CD4-positive, alpha-beta memory T cell (primary cell): Measurements from ENCODE around the gene TAF8. TPM values are rescaled to one million over a fixed set of nuclear protein-coding genes. Genes with fewer than 3 reads are reported as not detected.

ENCODE experiments used
- CTCF ChIA-PET: fragments of 350-600 bp; sonication (Branson Sonifier 250); formaldehyde crosslinking; loops from one replicate; lab custom pipeline; 2021; ENCODE audit warnings: inconsistent platforms; ENCODE audit not compliant: partially characterized antibody; lab: Charles Lee
- POLR2A ChIA-PET: fragments of 350-600 bp; sonication (Branson Sonifier 250); formaldehyde crosslinking; loops from one replicate; lab custom pipeline; 2021; ENCODE audit not compliant: partially characterized antibody; lab: Charles Lee
- DNase-seq, 5 donors: peaks; one replicate each; pipeline versions ENCODE4 v3.0.0 to v3.0.0-alpha.2; 2020 to 2022; ENCODE audit warnings: mixed read lengths in 1 of 5
- H3K27ac ChIP-seq: one replicate; pipeline ENCODE4 v1.7.0; 2013; ENCODE audit warnings: low read depth, low read length
- H3K27me3 ChIP-seq: 2 replicates; pipeline ENCODE4 v1.7.0; 2013; ENCODE audit warnings: mild to moderate bottlenecking, low read length, moderate library complexity; ENCODE audit not compliant: insufficient read depth
- H3K36me3 ChIP-seq: 2 replicates; pipeline ENCODE4 v1.7.0; 2013; ENCODE audit warnings: mild to moderate bottlenecking, low read length, moderate library complexity; ENCODE audit not compliant: insufficient read depth
- H3K4me1 ChIP-seq: 2 replicates; pipeline ENCODE4 v1.7.0; 2013; ENCODE audit warnings: mild to moderate bottlenecking, low read length, moderate library complexity; ENCODE audit not compliant: insufficient read depth
- H3K4me3 ChIP-seq, 2 donors: one replicate each; pipeline ENCODE4 v1.7.0; 2013; ENCODE audit warnings: low read length in 2 of 2, mild to moderate bottlenecking in 1 of 2
- H3K9me3 ChIP-seq, 2 donors: one replicate each; pipeline ENCODE4 v1.7.0; 2013; ENCODE audit warnings: low read length in 2 of 2, control low read depth in 1 of 2; ENCODE audit not compliant: control insufficient read depth in 1 of 2
- H3K27ac Mint-ChIP-seq, 7 donors: one replicate each; pipeline ENCODE4 v1.8.0; 2020 to 2021; ENCODE audit warnings: mixed read lengths in 7 of 7, mild to moderate bottlenecking in 6 of 7, inconsistent platforms in 3 of 7, moderate library complexity in 3 of 7
- H3K27me3 Mint-ChIP-seq, 2 donors: one replicate each; pipeline ENCODE4 v1.8.0; 2020 to 2021; ENCODE audit warnings: mixed read lengths in 2 of 2
- H3K36me3 Mint-ChIP-seq, 2 donors: one replicate each; pipeline ENCODE4 v1.8.0; 2020 to 2021; ENCODE audit warnings: mixed read lengths in 2 of 2, inconsistent platforms in 1 of 2, mild to moderate bottlenecking in 1 of 2
- H3K4me1 Mint-ChIP-seq, 4 donors: one replicate each; pipeline ENCODE4 v1.8.0; 2020 to 2021; ENCODE audit warnings: mixed read lengths in 4 of 4, mild to moderate bottlenecking in 1 of 4
- H3K4me3 Mint-ChIP-seq, 8 donors: one replicate each; pipeline ENCODE4 v1.8.0; 2020 to 2021; ENCODE audit warnings: mixed read lengths in 8 of 8, mild to moderate bottlenecking in 7 of 8, moderate library complexity in 6 of 8, inconsistent platforms in 3 of 8
- H3K9me3 Mint-ChIP-seq, 8 donors: one replicate each; pipeline ENCODE4 v1.8.0; 2020 to 2021; ENCODE audit warnings: mixed read lengths in 8 of 8, mild to moderate bottlenecking in 5 of 8, inconsistent platforms in 3 of 8, moderate library complexity in 1 of 8
- intact Hi-C: fragments of 100-400 bp; cut with micrococcal nuclease; formaldehyde crosslinking; loops from one replicate; pipeline ENCODE4 v1.15.1; 2023
- polyA plus RNA-seq, 2 donors: library from polyadenylated mRNA; unstranded; fragments of 300-500 nt; fragmentation: Illumina TruSeq; gene quantifications; one replicate each; pipeline ENCODE4 v1.2.3, GENCODE V29; 2021
- total RNA-seq, 2 experiments: library from RNA; stranded (reverse); gene quantifications; one replicate each; pipeline ENCODE4 v1.2.3, GENCODE V29; 2021

TAF8 gene
- total and polyA plus RNA-seq, 4 experiments from 2014 or later: 10.3 to 40.9 (median 29.2) TPM

DNA sequence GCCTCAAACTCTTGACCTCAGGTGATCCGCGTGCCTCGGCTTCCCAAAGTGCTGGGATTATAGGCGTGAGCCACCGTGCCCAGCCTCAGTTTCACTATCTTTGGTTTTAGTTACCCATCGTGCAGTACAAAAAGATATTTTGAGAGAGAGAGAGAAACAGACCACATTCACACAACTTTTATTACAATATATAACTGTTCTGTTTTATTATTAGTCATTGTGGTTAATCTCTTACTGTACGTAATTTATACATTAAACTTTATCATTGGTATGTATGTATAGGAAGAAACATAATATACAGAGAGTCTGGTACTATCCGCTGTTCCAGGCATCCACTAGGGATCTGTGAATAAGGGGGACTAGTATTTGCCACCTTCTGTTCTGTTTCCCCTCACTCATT, 29.4 kb upstream of the TAF8 start:
- Histone ChIP-seq H3K27me3 (no peaks in the 10 kb centered on the region), H3K36me3 (peaks cover 9% of the 10 kb centered on the region), H3K9me3 (no peaks in the 10 kb centered on the region), H3K4me3 (no peak overlapping the region), H3K4me1 (peaks cover 83% of the 10 kb centered on the region), H3K27ac (peak overlapping the region; percentile 65)
- Mint-ChIP-seq H3K36me3 (peaks cover 19 to 50% of the 10 kb centered on the region in 2 donors), H3K9me3 (no peaks in the 10 kb centered on the region), H3K4me1 (peaks cover 58 to 80% (median 64%) of the 10 kb centered on the region in 4 donors), H3K27me3 (no peaks in the 10 kb centered on the region), H3K4me3 (peak overlapping the region in 7 of 8 donors; percentile 82 to 92 (median 86)), H3K27ac (peak overlapping the region; percentile 91 to 98 (median 95))
- DNase-seq: no peak
- POLR2A ChIA-PET: interaction anchor here (2.2 to 2.9 kb wide), 3 partner anchors 8 to 24 kb away, joined by 8 to 27 read pairs (median 14); no protein-coding TSS in a partner anchor
- intact Hi-C loops: loop anchor here (5.0 kb wide), 1 partner anchor 84 kb away; no protein-coding TSS in a partner anchor
- CTCF ChIA-PET: interaction anchor here (1.5 to 2.1 kb wide), 3 partner anchors 19 to 82 kb away, joined by 3 to 12 read pairs (median 4); partner anchors contain the start of gene CCND3

DNA sequence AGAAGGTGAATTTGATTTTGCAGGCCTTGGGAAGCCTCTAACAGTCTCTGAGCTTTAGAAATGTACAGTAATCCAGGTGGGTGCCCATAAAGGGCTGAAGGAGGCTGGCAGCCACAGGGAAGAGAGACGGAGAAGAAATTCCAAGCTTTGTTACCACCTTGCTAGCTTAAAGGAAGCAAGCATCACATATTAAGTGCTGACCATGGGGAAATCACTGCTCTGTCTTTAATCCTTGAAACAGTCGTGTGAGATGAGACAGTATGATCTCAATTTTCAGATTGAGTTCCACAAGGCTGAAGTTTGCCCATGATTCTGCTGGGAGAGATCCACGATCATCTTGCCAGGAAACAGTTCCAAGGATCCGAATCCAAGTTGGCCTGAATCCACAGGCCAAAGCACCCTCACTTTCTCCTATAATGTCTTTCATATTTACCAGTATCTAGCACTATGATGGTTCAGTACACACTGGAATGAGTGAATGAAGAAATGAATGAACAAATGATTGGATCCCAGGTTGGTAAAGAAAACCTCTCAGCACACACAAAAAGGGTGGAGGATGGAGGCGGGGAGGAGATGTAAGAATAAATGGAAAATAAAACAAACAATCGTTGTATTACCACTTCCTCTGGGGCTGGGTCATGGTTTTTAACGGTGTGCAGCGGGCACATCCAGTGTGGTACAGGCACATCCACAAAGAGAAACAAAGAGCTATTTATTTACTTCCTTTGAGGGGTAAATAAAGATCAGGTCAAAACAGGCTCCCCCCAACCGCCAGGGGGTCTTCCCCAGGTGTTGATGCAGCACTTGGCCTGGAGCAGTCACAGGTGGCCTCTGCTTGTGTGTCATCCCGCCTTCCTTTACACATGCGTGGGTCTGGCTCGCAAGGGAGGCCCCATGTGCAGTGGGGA, 28.2 kb upstream of the TAF8 start:
- Histone ChIP-seq H3K27ac (peak overlapping the region; percentile 65), H3K4me1 (peaks cover 83% of the 10 kb centered on the region), H3K36me3 (peaks cover 14% of the 10 kb centered on the region), H3K27me3 (no peaks in the 10 kb centered on the region), H3K4me3 (peak overlapping the region in 1 of 2 donors; percentile 47), H3K9me3 (no peaks in the 10 kb centered on the region)
- POLR2A ChIA-PET: interaction anchor here (0.6 to 2.9 kb wide), 15 partner anchors 9 to 100 kb away, joined by 4 to 27 read pairs (median 7); partner anchors contain the start of genes BYSL, MED20 and TAF8
- H3K4me1 Mint-ChIP-seq: peaks cover 60 to 80% (median 66%) of the 10 kb centered on the region in 4 donors
- DNase-seq: peak; percentile 73 to 93 (median 81)
- H3K27me3 Mint-ChIP-seq: no peaks in the 10 kb centered on the region
- CTCF ChIA-PET: interaction anchor here (0.6 to 2.1 kb wide), 10 partner anchors 12 to 236 kb away, joined by 3 to 12 read pairs (median 4); partner anchors contain the start of genes BYSL, CCND3 and MED20
- peak overlapping the region; percentile 91 to 98 (median 95) for H3K27ac Mint-ChIP-seq
- peak overlapping the region; percentile 75 to 92 (median 85) for H3K4me3 Mint-ChIP-seq
- peaks cover 29 to 51% of the 10 kb centered on the region in 2 donors for H3K36me3 Mint-ChIP-seq
- H3K9me3 Mint-ChIP-seq: no peaks in the 10 kb centered on the region
- intact Hi-C loops: loop anchor here (1.0 to 5.0 kb wide), 3 partner anchors 15 to 85 kb away; no protein-coding TSS in a partner anchor

DNA sequence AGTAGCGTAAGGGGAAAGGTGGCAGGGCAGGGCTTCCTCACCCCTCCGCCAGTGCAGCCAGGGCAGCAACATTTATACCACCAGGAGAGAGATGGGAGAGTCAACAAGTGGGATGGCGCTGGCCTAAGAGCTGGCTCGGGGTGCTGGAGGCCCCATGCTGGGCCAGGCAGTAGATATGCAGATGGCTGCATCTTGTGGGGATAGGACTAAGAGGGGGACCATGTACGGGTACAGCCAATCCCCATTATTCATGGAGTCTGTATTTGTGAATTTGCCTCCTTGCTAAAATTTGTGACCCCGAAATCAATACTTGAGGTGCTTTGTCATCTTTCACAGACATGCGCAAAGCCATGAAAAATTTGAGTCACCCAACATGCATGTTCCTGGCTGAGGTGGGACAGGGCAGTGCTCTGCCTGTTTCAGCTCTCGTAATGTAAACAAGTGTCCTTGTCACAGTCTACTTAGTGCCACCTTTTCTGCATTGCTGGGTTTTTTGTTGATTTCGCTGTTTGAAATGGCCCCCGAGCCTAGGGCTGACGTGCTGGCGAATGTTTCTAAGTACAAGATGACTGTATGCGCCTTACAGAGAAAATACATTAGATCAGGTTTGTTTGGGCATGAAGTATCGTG, 27.5 kb upstream of the TAF8 start:
- H3K36me3 Mint-ChIP-seq: peaks cover 32 to 51% of the 10 kb centered on the region in 2 donors
- intact Hi-C loops: loop anchor here (1.0 to 5.0 kb wide), 3 partner anchors 16 to 86 kb away; no protein-coding TSS in a partner anchor
- H3K9me3 Mint-ChIP-seq: peaks cover 0 to 2% (median 0%) of the 10 kb centered on the region in 8 donors
- ChIA-PET POLR2A (interaction anchor here (0.6 to 2.9 kb wide), 14 partner anchors 8 to 101 kb away, joined by 4 to 27 read pairs (median 8); partner anchors contain the start of genes BYSL, MED20 and TAF8), CTCF (interaction anchor here (1.0 to 2.1 kb wide), 5 partner anchors 17 to 237 kb away, joined by 3 to 12 read pairs (median 7); no protein-coding TSS in a partner anchor)
- peak overlapping the region; percentile 65 for H3K27ac ChIP-seq
- H3K4me1 Mint-ChIP-seq: peaks cover 58 to 82% (median 66%) of the 10 kb centered on the region in 4 donors
- peak overlapping the region; percentile 75 to 92 (median 85) for H3K4me3 Mint-ChIP-seq
- H3K36me3 ChIP-seq: peaks cover 14% of the 10 kb centered on the region
- peaks cover 85% of the 10 kb centered on the region for H3K4me1 ChIP-seq
- peak overlapping the region in 1 of 2 donors; percentile 47 for H3K4me3 ChIP-seq
- no peak for DNase-seq
- H3K9me3 ChIP-seq: no peaks in the 10 kb centered on the region
- H3K27me3 Mint-ChIP-seq: no peaks in the 10 kb centered on the region
- H3K27me3 ChIP-seq: no peaks in the 10 kb centered on the region
- H3K27ac Mint-ChIP-seq: peak overlapping the region; percentile 91 to 98 (median 95)

DNA sequence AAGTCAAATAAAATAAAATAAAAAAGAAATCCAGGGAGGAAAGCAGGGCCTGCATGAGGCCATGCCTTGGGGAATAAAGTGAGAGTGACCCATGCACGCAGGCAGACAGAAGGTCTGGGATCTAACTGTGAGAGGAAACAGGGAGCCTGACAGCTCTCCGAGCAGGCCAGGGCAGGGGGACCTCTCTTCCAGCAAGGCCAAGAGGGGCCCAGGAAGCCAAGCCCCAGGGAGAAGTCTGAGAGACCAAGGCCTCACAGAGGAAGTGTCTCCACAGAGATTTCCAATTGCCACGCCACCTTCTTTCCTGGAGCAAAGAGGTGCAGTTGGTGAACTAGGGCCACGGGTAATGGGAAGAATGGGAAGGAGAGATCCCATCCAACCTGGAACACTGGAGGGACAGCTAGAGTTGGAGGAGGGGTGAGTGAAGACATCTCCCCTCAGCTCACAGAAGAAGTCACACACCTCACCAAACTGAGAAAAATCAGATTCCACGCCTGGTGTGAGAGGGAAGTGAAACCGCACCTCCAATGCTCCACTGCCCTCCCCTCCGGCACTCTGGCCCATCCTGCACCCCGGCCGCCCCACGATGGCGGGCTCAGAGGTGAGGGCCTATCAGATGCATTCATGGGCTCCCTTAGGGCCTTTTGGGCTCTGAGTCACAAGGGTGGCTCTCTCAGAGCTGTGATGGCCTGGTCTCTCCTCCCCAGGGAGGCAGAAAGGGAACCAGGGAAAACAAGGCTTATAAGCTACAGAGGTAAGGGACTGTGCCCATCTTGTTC, 25.1 kb upstream of the TAF8 start:
- H3K4me3 ChIP-seq: no peak overlapping the region
- peaks cover 100% of the 10 kb centered on the region for H3K4me1 ChIP-seq
- CTCF ChIA-PET: interaction anchor here (1.3 to 1.9 kb wide), 2 partner anchors 19 to 104 kb away, joined by 3 to 8 read pairs; partner anchors contain the start of gene MED20
- intact Hi-C loops: no loop called here
- Mint-ChIP-seq H3K9me3 (peaks cover 0 to 5% (median 0%) of the 10 kb centered on the region in 8 donors), H3K4me3 (peak overlapping the region in 7 of 8 donors; percentile 12 to 65 (median 23)), H3K36me3 (peaks cover 38 to 67% of the 10 kb centered on the region in 2 donors), H3K27me3 (no peaks in the 10 kb centered on the region), H3K27ac (peak overlapping the region; percentile 83 to 95 (median 90)), H3K4me1 (peaks cover 72 to 97% (median 85%) of the 10 kb centered on the region in 4 donors)
- POLR2A ChIA-PET: interaction anchor here (0.9 to 2.8 kb wide), 3 partner anchors 9 to 21 kb away, joined by 3 to 11 read pairs (median 3); no protein-coding TSS in a partner anchor
- peak overlapping the region; percentile 39 for H3K27ac ChIP-seq
- peaks cover 14% of the 10 kb centered on the region for H3K36me3 ChIP-seq
- no peaks in the 10 kb centered on the region for H3K9me3 ChIP-seq
- no peak for DNase-seq
- no peaks in the 10 kb centered on the region for H3K27me3 ChIP-seq

DNA sequence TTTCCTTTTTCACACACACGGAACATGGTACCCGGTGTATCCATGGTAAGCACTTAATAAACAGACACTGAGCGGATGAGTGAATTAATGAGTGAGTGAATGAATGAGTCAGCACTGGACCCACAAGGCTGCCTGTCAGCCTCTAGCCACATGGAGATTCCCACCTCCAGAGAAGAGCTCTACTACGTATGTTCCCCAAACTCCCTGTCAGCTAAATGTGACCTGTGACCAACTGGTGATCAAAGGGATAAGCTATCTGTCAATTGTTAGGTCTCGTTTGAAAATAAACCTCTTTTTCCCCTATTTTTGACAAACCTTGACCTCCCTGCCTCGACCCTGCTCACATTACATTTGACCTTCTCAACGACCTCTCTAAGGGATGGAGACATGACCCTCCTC, 24.5 kb upstream of the TAF8 start:
- peaks cover 16% of the 10 kb centered on the region for H3K36me3 ChIP-seq
- Mint-ChIP-seq H3K27ac (peak overlapping the region; percentile 82 to 95 (median 90)), H3K9me3 (peaks cover 0 to 5% (median 0%) of the 10 kb centered on the region in 8 donors), H3K4me3 (peak overlapping the region in 7 of 8 donors; percentile 12 to 65 (median 23)), H3K4me1 (peaks cover 72 to 97% (median 85%) of the 10 kb centered on the region in 4 donors), H3K27me3 (no peaks in the 10 kb centered on the region), H3K36me3 (peaks cover 36 to 68% of the 10 kb centered on the region in 2 donors)
- peaks cover 100% of the 10 kb centered on the region for H3K4me1 ChIP-seq
- intact Hi-C loops: no loop called here
- no peaks in the 10 kb centered on the region for H3K9me3 ChIP-seq
- ChIA-PET POLR2A (interaction anchor here (0.6 to 2.8 kb wide), 6 partner anchors 10 to 20 kb away, joined by 3 to 11 read pairs (median 3); no protein-coding TSS in a partner anchor), CTCF (interaction anchor here (1.3 to 1.9 kb wide), 2 partner anchors 18 to 105 kb away, joined by 3 to 8 read pairs; partner anchors contain the start of gene MED20)
- DNase-seq: no peak
- no peaks in the 10 kb centered on the region for H3K27me3 ChIP-seq
- H3K4me3 ChIP-seq: no peak overlapping the region
- H3K27ac ChIP-seq: peak overlapping the region; percentile 39

DNA sequence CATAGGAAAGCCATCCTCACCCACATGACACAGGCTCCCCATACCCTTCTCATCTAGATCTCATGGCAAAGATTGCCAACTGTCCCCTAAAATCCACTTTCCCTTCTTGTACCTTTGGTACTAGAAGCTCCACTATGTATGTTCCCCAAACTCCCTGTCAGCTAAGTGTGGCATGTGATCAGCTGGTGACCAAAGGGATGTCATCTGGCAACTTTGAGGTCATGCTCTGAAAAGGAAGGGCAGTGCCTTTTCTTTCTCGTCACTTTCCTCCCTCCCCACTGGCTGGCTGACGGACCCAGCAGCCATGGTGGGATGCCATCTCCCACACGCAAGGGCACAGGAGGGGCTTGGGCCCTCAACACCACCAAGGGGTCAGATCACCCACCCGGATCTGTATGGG, 23.8 kb upstream of the TAF8 start:
- Histone ChIP-seq H3K36me3 (peaks cover 16% of the 10 kb centered on the region), H3K27me3 (no peaks in the 10 kb centered on the region), H3K4me1 (peaks cover 100% of the 10 kb centered on the region), H3K27ac (peak overlapping the region; percentile 39), H3K4me3 (no peak overlapping the region), H3K9me3 (no peaks in the 10 kb centered on the region)
- ChIA-PET CTCF (interaction anchor here (1.9 kb wide), 1 partner anchor 18 kb away, joined by 8 read pairs; no protein-coding TSS in a partner anchor), POLR2A (interaction anchor here (0.6 to 2.8 kb wide), 5 partner anchors 10 to 24 kb away, joined by 3 to 11 read pairs (median 3); no protein-coding TSS in a partner anchor)
- no peak for DNase-seq
- intact Hi-C loops: no loop called here
- H3K9me3 Mint-ChIP-seq: peaks cover 0 to 5% (median 0%) of the 10 kb centered on the region in 8 donors
- H3K27ac Mint-ChIP-seq: peak overlapping the region; percentile 24 to 95 (median 90)
- peaks cover 36 to 68% of the 10 kb centered on the region in 2 donors for H3K36me3 Mint-ChIP-seq
- peaks cover 72 to 97% (median 85%) of the 10 kb centered on the region in 4 donors for H3K4me1 Mint-ChIP-seq
- peak overlapping the region in 6 of 8 donors; percentile 22 to 65 (median 34) for H3K4me3 Mint-ChIP-seq
- H3K27me3 Mint-ChIP-seq: no peaks in the 10 kb centered on the region
